Prostate gland (tissue), 2 donors: ENCODE data around the gene RNF40. TPM values are rescaled to one million over a fixed set of nuclear protein-coding genes. Genes with fewer than 3 reads are reported as not detected.

Source experiments
- DNase-seq: peaks from one replicate; pipeline ENCODE4 v3.0.0-alpha.2; 2019; ENCODE audit warnings: low spot score
- H3K27ac ChIP-seq, 2 donors: fragments of 200-600 bp; sonication (generic); 2 replicates each; pipeline ENCODE4 v1.5.1; 2017 to 2019
- H3K27me3 ChIP-seq: fragments of 200-600 bp; sonication (generic); replicated peaks from 2 replicates; pipeline ENCODE4 v1.5.1; 2019; ENCODE audit not compliant: insufficient read depth
- H3K36me3 ChIP-seq, 2 donors: fragments of 200-600 bp; sonication (generic); 1 replicate in 1 of 2; 2 replicates in 1 of 2; pipeline versions ENCODE4 v1.5.1 to v1.8.1; 2017 to 2019
- H3K4me1 ChIP-seq: fragments of 200-600 bp; sonication (generic); replicated peaks from 2 replicates; pipeline ENCODE4 v1.5.1; 2019
- H3K4me3 ChIP-seq, 2 donors: fragments of 200-600 bp; sonication (generic); 2 replicates each; pipeline ENCODE4 v1.5.1; 2017 to 2019
- H3K9me3 ChIP-seq: fragments of 200-600 bp; sonication (generic); 2 replicates; pipeline ENCODE4 v1.5.1; 2017
- POLR2A ChIP-seq: fragments of 450-650 bp; IDR thresholded peaks from one replicate; pipeline ENCODE4 v1.6.1; 2016; ENCODE audit warnings: antibody characterized with exemption, mild to moderate bottlenecking
- POLR2AphosphoS5 ChIP-seq: sonication (generic); formaldehyde crosslinking; IDR thresholded peaks from one replicate; pipeline ENCODE4 v1.6.1; 2017; ENCODE audit warnings: antibody characterized with exemption
- WGBS: methylation state at CpG from one replicate; pipeline ENCODE4 v1.1.5; 2018; 5-methylcytosine and 5-hydroxymethylcytosine counted together
- intact Hi-C: fragments of 100-400 bp; cut with DNase I; formaldehyde crosslinking; loops from one replicate; pipeline ENCODE4 v1.14.2; 2022
- total RNA-seq, 2 donors: library from RNA; depleted of rRNA; stranded (reverse); fragments of >200 nt; gene quantifications; one replicate each; pipeline ENCODE4 v1.1.0, GENCODE V29; 2016
- TF ChIP-seq, protein P1 (sequence below), 4 experiments: fragments of 200-600 bp in 2 of 4; fragments of 450-650 bp in 2 of 4; sonication (generic) in 2 of 4; IDR thresholded peaks; 1 replicate in 3 of 4; 2 replicates in 1 of 4; pipeline ENCODE4 v1.5.1; 2016 to 2019; ENCODE audit warnings: antibody characterized with exemption in 4 of 4, mild to moderate bottlenecking in 2 of 4, moderate library complexity in 2 of 4

Gene RNF40
- total RNA-seq, 2 donors from 2014 or later = 89.9 to 113 TPM

DNA sequence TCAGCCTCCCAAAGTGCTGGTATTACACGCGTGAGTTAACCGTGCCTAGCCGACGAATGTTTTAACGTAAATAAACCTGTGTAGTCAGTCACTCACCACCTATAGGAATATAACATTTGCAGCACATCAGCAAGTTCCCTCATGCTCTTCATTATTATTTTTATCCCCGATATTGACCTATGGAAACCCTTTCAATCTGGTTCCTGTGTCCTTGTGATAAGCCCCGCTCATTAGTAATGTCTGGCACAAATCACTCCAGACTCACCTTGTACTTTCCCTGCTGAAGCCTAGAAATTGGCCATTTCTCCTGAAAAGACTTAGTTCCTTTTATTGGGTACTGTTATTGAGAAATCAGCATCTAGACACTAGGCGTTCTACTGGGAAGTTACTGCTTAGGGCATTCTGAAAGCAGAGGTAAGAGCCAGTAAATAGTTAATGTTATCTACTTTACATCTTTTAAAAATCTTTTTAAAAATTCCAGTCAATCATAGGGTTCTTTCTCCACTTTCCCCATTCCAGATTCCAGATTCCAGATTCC lies 15.4 kb upstream of the RNF40 start:
- no peak for DNase-seq
- Histone ChIP-seq H3K4me1 (no peaks in the 10 kb centered on the region), H3K4me3 (no peak overlapping the region), H3K9me3 (no peaks in the 10 kb centered on the region), H3K36me3 (no peaks in the 10 kb centered on the region), H3K27me3 (no peaks in the 10 kb centered on the region), H3K27ac (peak overlapping the region in 1 of 2 donors; percentile 78)
- WGBS = 95% methylated on average over 9 of the region's 9 CpGs
- intact Hi-C loops = loop anchor here (2.0 kb wide), 1 partner anchor 14 kb away; no protein-coding TSS in a partner anchor
- TF ChIP-seq POLR2A (no peak), POLR2AphosphoS5 (no peak)
- TF ChIP-seq, protein P1, sequence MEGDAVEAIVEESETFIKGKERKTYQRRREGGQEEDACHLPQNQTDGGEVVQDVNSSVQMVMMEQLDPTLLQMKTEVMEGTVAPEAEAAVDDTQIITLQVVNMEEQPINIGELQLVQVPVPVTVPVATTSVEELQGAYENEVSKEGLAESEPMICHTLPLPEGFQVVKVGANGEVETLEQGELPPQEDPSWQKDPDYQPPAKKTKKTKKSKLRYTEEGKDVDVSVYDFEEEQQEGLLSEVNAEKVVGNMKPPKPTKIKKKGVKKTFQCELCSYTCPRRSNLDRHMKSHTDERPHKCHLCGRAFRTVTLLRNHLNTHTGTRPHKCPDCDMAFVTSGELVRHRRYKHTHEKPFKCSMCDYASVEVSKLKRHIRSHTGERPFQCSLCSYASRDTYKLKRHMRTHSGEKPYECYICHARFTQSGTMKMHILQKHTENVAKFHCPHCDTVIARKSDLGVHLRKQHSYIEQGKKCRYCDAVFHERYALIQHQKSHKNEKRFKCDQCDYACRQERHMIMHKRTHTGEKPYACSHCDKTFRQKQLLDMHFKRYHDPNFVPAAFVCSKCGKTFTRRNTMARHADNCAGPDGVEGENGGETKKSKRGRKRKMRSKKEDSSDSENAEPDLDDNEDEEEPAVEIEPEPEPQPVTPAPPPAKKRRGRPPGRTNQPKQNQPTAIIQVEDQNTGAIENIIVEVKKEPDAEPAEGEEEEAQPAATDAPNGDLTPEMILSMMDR (IDR thresholded peaks at IDR 0.05) = no peak

DNA sequence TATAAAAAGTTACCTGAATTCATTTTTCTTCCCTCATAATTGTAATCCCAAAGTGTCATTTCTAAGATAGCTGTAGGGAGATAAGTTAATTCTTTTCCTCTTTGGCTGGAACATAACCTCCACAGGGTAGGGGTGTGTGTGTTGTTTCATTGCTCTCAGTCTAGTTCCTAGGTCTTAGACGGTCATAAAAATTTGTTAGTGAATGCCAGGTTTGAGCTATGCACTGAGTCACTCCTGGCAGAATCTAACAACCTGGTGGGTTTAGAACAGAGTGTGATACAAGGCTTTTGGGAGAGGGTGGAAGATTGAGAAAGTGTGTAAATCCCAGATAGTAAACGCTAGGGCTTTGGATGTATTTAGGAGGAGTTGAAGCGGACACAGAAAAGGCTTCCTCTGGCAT lies 14.8 kb upstream of the RNF40 start:
- TF ChIP-seq, protein P1 (IDR thresholded peaks at IDR 0.05) = no peak
- TF ChIP-seq POLR2A (no peak), POLR2AphosphoS5 (no peak)
- 26% methylated on average over 3 of the region's 3 CpGs for WGBS
- H3K9me3 ChIP-seq = no peaks in the 10 kb centered on the region
- intact Hi-C loops = loop anchor here (2.0 kb wide), 1 partner anchor 13 kb away; no protein-coding TSS in a partner anchor
- peak overlapping the region in 1 of 2 donors; percentile 95 for H3K4me3 ChIP-seq
- no peaks in the 10 kb centered on the region for H3K36me3 ChIP-seq
- DNase-seq = no peak
- peak overlapping the region; percentile 75 to 78 for H3K27ac ChIP-seq
- H3K4me1 ChIP-seq = no peaks in the 10 kb centered on the region
- no peaks in the 10 kb centered on the region for H3K27me3 ChIP-seq

DNA sequence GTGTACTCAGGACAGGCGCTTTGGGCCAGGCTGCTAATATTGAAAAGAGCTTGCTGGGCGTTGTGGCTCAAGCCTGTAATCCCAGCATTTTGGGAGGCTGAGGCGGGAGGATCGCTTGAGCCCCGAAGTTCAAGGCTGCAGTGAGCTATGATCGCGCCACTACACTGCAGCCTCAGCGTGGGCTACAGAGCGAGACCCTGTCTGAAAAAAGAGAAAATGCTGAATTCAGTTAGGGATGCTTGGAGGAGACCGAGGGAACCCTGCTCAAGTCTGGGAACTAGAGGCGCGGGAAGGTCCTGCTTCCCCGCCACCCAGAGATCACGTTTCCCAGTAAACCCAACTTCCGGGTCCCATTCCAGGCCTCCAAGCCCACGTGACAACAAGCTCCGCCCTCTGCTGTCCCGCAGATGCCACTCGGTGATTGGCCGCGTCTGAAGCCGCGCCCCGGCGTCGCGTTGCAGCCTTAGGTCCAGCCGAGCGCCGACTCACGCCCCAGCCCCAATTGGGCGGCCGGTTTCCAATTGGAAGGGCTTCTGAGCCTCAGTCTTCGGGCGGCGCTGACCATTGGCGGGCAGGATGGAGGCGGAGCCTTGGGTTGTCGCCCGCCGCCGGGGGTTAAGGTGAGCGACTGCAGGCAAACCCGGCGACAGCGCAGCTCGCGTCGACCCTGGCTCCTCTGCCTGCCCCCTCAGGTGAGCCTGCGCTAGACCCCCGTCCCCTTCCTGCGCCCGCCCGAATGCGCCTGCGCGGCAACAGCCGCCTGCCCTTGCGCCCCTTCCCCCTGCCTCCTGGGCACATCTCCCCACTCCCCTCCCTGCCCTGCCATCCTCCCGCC lies 14.1 kb upstream of the RNF40 start, which contains the start of gene PHKG2:
Gene PHKG2, plus strand, starts transcription at position 627 of the 835 bp plus-strand sequence. CDS start 396 bp downstream, outside the sequence.
- no peaks in the 10 kb centered on the region for H3K4me1 ChIP-seq
- TF ChIP-seq, protein P1 (IDR thresholded peaks at IDR 0.05) = peak in 2 of 4 experiments; percentile 28 to 30
- TF ChIP-seq POLR2AphosphoS5 (peak; percentile 99), POLR2A (peak; percentile 67)
- no peaks in the 10 kb centered on the region for H3K36me3 ChIP-seq
- peak within 1 kb of the TSS; percentile 86 to 95 for H3K4me3 ChIP-seq
- 4% methylated on average over 43 of the region's 60 CpGs for WGBS
- H3K27ac ChIP-seq = peak within 1 kb of the TSS; percentile 76 to 78
- no peaks in the 10 kb centered on the region for H3K9me3 ChIP-seq
- intact Hi-C loops = loop anchor here (2.0 kb wide), 1 partner anchor 13 kb away; no protein-coding TSS in a partner anchor
- DNase-seq = peak; percentile 100
- H3K27me3 ChIP-seq = no peaks in the 10 kb centered on the region

DNA sequence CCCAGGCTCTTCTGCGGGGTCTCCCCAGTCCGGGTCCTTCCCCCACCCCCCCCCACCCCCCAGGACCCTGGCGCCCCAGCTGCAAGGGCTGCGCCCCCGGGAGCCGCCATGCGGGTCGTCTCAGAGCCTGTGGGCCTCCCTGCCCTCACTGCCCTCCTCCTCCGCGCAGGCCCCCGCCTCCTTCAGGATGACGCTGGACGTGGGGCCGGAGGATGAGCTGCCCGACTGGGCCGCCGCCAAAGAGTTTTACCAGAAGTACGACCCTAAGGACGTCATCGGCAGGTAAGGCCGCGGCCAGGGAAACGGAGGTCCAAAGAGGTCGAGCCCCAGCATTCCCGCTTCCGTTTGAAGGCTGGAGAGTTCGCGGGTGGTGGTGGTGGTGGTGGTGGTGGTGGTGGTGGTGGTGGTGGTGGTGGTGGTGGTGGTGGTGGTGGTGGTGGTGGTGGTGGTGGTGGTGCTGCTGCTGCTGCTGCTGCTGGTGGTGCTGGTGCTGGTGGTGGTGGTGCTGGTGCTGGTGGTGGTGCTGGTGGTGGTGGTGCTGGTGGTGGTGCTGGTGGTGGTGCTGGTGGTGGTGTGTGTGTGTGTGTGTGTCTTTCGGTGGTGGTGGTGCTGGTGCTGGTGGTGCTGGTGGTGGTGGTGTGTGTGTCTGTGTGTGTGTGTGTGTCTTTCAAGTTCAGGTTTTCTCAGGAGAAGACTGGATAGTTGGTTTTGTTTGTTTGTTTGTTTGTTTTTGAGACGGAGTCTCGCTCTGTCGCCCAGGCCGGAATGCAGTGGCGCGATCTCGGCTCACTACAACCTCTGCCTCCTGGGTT lies 13.3 kb upstream of the RNF40 start:
- TF ChIP-seq POLR2A = no peak
- H3K9me3 ChIP-seq = no peaks in the 10 kb centered on the region
- 17% methylated on average over 30 of the region's 36 CpGs for WGBS
- H3K27ac ChIP-seq = peak overlapping the region; percentile 76 to 78
- intact Hi-C loops = no loop called here
- H3K4me3 ChIP-seq = peak overlapping the region; percentile 86 to 95
- DNase-seq = no peak
- no peaks in the 10 kb centered on the region for H3K4me1 ChIP-seq
- H3K27me3 ChIP-seq = no peaks in the 10 kb centered on the region
- H3K36me3 ChIP-seq = no peaks in the 10 kb centered on the region

DNA sequence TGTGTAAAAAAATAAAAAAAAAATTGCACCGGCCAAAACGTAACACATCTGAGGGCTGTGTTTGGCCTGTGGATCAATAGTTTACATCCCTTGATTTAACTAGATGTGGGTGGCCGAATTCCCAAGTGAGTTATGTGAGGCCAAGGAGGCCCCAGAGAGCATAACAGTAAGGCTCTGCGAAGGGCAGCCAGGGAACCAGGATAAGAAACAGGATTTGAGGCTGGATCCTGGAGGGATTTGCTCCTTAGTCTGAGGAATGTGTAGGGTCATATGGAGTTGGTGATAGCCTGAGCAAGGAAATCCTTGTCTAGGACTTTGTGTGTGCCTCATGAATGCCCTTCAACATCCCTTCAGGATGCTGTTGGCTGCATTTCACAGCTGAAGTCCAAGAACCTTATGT lies 11.9 kb upstream of the RNF40 start:
- no peak for DNase-seq
- H3K9me3 ChIP-seq = no peaks in the 10 kb centered on the region
- TF ChIP-seq POLR2AphosphoS5 = no peak
- TF ChIP-seq, protein P1 (IDR thresholded peaks at IDR 0.05) = no peak
- TF ChIP-seq POLR2A = no peak
- H3K36me3 ChIP-seq = no peaks in the 10 kb centered on the region
- H3K4me1 ChIP-seq = no peaks in the 10 kb centered on the region
- intact Hi-C loops = no loop called here
- no peak overlapping the region for H3K27ac ChIP-seq
- WGBS = 81% methylated on average over 4 of the region's 4 CpGs
- no peaks in the 10 kb centered on the region for H3K27me3 ChIP-seq
- no peak overlapping the region for H3K4me3 ChIP-seq
